Forelimb muscle (tissue), 1 donor: ENCODE results near the gene CKAP2L. TPM values are rescaled to one million over a fixed set of nuclear protein-coding genes. Genes with fewer than 3 reads are reported as not detected.

Source experiments
- DNase-seq: peaks from one replicate; pipeline ENCODE4 v3.0.0-alpha.2; 2013; ENCODE audit warnings: low read depth
- polyA plus RNA-seq: library from polyadenylated mRNA; unstranded; fragments of 120-200 nt; gene quantifications from one replicate; pipeline ENCODE4 v1.2.1, GENCODE V29; 2013; ENCODE audit not compliant: insufficient read length

CKAP2L gene, protein sequence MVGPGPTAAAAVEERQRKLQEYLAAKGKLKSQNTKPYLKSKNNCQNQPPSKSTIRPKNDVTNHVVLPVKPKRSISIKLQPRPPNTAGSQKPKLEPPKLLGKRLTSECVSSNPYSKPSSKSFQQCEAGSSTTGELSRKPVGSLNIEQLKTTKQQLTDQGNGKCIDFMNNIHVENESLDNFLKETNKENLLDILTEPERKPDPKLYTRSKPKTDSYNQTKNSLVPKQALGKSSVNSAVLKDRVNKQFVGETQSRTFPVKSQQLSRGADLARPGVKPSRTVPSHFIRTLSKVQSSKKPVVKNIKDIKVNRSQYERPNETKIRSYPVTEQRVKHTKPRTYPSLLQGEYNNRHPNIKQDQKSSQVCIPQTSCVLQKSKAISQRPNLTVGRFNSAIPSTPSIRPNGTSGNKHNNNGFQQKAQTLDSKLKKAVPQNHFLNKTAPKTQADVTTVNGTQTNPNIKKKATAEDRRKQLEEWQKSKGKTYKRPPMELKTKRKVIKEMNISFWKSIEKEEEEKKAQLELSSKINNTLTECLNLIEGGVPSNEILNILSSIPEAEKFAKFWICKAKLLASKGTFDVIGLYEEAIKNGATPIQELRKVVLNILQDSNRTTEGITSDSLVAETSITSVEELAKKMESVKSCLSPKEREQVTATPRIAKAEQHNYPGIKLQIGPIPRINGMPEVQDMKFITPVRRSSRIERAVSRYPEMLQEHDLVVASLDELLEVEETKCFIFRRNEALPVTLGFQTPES
- polyA plus RNA-seq, result 6.4 TPM

DNA sequence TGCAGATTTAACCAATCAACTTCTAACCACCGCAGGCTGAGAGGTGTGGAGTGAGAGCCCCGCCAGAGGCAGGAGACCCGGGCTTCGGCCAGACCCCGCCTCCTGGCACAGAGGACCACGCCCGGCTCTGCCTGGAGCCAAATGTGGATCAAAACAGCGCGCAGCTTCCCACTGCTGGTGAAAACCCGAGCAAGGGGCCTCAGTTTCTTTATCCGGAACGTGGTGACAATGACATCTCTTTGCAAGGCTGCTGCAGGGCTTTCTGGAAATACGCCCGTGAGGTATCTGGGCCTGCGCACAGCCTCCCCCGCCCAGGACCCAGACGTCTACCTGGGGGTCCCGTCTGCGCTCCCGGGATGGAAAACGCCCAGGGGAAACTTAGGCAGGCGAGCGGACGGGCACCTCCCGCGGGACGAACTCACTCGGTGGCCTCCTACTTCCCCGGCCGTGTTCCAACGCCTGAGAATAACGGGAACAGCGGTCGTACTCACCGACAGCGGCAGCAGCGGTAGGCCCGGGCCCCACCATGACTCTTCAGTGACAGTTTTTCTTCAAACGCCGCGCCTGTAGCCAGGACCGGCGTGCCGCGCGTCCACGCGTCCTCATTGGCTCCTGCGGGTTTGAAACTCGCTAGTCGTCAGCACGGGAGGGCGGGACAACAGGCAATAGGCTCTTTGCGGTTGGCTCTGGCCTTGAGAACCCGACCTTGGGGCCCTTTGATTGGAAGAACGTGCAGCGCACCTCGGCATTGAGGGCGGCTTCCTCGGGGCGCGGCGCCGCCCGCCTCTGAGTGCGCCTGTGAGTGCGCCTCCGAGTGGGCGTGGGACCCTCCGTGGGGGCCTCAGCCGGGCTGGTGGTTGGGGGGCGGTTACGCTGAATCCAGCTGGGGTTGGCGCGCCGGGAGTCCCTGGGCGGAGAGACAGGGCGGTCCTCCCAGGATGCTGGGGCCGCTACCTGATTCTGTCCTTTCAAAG is at the start of gene CKAP2L:
Gene CKAP2L, minus strand, starts transcription at position 539 of the 974 bp plus-strand sequence. Its CDS starts 11 bp downstream, at position 528.
- peak; percentile 96 for DNase-seq

DNA sequence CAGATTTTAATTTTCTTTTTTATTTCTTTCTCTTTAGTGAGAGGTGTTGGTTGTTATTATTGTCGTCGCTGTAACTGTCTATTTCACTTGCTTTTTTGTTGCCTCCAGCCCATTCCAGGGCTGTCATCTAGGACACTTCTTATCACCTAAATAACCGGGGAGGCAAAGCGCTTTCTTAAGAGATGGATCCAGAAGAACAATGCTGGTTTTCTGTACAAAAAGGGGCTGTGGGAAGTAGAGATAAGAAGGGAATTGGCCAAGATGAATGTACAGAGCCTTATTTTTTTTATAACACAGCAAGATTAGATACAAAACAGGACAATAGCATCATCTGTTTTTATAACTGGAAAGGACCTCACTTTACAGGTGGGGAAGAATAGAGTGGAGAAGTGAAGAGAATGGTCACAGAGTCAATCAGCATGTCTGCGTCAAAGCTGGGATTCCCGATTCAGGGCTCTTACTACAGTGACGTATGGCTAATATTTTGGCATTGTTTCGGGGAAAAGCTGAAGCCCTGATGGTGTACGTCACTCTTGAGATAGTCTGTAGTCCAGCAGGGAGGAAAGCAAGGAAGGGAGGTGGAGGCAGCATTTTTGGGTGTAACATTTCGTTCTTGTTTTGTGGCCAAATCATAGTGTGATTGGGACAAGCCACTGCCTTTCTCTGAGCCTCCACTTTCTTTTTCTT is 49.0 kb upstream of the CKAP2L start:
- DNase-seq, result no peak

DNA sequence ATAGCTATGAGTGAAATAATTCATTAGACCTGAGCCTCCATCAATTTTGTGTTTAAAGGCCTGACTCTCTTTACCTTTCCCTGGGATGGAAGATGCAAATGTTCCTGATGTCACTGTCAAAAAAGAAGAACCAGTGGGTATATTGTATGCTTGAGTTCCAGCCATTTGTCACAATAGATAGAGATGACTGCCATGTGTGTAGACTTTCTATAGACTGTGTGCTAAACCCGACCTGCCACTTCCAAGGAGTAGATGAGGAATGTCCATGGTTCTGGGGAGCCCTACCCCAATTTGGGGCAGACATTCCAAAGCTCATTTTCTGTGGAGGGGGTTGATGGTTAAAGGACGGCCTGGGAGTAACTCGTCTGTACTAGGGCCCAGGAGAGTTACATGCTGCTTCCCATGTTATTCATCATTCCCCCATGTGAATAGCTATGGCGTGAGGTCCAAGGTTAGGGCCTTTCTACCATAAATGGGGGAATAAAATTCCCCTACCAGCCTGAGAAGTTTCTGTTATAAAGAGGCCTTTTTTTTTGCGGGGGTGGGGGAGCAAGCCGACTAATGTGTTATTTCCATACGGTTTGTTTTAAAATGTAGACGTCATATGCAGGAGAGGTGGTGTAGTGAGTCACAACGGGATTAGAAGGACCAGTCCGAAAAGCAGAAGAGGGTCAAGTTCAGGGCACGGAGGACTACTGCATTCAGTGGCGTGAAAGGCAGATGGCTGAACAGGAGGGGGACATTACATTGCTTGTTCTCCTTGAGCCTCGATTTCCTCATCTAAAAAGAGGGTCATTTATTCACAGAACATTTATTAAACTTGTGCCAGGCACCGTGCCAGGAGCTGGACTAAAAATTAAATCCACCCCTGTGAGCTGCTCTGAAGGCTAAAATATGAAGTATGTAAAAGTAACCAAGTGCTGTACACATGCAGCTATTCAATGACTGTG is 48.2 kb upstream of the CKAP2L start:
- no peak for DNase-seq

DNA sequence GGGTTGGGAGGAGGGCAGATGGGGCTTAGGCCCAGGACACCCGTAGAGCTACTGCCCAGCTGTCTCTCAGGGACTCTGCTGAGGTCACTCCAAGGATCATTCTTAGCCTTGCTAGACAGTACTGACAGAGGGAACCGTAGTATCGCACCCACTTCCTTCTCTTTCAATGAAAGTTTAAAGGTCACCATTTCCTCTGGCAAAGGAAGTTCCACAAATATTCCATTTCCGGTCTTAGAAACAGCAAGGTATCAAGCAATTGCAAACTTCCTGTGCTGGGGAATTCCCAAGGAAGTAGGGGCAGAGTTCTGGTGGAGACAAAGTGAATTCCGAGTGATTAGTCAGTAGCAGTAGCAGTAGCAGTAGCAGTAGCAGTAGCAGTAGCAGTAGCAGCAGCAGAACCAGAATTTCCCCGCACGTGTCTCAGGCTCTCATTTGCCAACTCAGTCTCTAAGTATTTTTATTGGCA is 47.5 kb upstream of the CKAP2L start:
- DNase-seq, result no peak

DNA sequence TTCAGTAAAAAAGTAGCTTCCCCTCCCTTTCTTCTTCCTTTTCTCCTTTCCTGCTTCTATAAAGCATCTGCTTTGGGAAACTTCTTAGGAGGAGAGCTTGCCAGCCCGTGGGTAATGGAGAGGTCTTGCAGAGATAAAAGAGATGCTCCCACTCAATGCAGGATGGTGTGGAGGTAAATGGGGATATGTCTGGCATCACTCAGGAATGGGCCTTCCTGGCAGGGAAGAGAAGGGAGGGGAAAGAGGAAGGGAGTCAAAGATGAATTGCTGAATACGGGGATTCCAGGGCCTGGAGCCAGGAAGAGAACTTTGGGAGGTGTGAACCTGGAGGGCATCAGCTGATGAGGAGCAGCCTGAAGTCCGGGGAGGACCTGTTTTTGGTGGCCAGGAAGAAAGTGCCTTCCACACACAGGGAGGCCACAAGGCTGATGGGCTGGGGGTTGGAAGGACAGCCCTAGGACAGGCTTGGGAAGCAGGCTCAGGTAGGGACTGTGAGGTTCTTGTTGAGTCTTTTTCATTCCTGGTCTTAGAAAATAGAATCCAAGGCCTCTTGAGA is 46.9 kb upstream of the CKAP2L start:
- no peak for DNase-seq

DNA sequence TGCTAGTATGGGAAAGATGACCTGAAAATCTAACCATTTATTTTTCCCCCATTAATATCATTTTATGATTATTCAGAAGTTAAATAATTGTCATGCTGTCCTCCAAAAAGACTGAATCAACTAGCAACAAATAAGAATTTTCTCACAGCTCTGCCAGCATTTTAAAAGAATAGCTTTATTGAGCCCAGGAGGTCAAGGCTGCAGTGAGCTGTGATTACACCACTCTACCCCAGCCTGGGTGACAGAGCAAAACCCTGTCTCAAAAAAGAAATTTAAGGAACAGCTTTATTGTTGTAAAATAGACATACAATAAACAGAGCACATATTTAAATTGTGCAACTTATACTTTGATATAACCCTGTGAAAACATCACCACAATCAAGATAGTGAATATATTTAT is 44.7 kb upstream of the CKAP2L start:
- no peak for DNase-seq

DNA sequence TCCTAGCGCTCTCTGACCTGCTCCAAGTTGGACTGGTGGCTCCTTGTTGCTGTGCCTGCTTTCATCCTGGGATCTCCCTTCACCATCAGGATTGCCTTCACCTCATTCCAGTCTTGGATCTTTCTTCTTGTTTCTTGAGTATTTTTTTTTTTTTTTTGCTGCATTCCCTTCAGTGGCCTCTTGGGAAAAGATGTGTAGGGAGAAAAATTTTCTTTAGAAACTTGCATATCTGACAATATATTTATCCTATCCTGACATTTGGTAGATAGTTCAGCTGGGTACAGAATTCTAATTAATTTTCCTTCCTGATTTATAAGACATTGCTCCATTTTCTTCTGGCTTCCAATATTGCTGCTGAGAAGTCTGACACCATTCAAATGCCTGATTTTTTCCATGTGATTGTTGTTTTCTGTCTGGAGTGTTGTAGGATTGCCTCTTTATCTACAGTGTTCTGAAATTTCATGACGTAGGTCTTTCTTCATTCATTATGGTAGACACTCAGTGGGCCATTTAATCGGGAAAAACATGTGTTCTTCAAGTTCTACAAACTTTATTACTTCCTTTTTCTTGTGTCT is 42.9 kb upstream of the CKAP2L start:
- no peak for DNase-seq

DNA sequence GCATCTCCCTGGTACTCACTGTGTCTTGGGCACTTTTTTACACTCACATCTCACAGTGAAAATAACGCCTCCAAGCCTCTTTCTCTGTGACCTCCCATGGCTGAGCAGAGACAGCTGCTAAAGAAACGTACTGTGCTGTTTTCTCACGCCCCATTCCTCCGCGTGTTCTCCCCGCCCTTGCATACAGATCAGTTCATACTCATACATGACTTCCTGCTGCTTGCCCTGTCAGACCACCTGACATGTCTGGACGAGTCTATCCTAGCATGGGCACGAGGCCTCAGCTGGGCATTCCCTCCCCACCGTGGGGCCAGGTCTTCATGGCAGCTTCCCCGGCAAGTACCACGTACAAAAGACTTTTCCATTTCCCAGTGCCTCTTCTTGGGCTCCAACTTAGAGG is 41.1 kb upstream of the CKAP2L start:
- DNase-seq, result no peak

DNA sequence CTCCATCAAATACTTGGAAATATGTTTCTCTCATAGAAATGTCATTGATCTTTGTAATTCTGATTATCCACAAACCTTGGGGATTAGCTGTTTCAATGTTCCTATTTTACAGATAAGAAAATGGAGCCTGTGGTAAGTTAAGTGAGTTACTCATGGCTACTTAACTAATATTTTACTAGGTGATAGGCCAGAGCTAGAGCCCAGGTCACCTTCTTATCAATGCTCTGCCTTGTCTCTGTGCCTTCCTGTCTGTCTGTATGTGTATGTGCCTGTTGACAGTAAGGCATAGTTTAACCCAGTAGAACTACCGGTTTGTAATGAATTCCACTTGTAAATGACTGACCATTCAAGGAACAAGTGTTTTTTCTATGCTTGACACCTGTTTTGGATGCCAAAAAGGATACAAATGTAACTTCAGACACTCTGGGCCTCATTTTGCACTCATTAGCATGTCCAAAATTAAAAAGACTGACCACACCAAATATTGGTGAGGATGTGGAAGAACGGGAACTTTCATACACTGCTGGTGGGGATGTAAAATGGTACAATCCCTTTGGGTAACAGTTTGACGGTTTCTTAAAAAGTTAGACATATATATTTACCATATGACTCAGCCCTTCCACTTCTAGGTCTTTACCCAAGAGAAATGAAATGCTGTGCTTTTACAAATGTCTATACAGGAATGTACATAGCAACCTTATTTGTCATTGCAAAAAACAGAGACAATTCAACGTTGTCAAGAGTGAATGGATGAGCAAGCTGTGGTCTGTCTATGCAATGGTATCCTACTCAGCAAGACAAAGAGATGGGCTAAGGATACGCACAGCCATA is 39.5 kb upstream of the CKAP2L start:
- no peak for DNase-seq

DNA sequence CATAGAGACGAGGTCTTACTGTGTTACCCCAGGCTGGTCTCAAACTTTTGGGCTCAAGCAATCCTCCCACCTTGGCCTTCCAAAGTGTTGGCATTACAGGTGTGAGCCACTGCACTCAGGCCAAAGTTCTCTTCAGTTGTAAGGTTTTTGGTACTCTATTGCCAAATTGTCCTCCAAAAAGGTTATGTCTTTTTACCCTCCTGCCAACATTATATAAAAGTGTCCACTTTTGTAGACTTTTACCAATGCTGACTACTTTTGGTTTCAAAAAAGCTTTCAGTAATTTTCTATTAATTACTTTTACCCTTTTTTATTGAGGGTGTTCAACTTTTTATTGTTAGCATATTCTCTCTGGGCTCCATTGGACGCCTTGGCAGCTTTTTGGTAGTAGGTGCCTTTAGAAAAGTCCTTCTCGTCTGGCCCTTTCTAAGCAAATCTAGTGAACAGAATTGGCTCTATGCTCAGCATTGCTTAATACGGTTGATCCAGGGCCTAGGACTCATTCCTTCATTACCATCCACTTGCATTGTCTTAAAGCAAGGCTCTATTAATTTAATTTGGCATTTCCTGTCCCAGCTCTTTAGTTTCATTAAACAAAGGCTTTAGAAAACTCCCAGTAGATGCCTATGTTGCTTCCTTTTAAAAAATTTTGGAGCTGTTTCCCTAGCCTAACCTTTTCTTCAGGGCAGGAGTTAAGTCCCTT is 36.6 kb upstream of the CKAP2L start:
- DNase-seq, result no peak

DNA sequence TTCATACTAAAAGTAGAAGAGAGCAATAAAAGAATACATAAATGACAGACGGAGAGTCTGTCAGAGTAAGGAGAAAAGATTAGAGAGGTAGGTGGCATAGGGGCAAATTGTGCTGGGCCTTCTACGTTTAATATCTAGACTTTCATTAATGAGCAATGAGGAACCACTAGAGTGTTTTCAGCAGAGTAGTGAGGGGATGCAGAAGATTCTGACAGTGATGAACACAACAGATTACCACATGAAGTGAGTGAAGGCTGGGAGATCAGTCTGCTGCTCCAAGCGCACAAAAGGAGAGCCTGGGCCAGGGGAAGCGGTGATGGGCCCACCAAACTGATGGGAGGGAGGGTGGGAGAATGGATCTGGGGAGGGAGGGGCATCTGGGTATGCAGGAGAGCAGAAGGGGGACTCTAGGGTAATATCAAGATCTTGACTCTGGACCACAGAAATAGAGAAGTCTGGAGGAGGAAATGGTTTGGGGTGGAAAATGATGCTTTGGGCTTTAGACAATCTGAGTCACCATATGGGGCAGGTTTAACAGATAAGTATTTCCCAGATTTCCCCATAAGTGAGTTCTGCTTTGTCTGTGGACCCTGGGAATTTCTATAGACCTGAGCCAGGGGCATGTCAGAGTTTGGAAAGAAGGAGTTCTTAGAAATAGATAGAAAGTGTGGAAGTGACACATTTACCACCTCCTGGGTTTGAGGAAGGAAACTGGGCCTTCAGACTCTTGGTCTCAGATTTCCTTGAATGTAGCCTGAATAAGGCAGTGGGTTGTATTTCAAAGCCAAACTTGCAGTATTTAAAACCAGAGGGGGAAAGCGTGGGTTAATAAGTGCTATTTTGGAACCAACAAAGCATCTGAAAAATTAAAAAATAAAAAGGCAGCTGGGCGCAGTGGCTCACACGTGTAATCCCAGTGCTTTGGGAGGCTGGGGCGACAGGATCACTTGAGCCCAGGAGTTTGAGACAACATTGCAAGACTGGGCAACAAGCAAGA is 34.9 kb upstream of the CKAP2L start:
- DNase-seq, result no peak

DNA sequence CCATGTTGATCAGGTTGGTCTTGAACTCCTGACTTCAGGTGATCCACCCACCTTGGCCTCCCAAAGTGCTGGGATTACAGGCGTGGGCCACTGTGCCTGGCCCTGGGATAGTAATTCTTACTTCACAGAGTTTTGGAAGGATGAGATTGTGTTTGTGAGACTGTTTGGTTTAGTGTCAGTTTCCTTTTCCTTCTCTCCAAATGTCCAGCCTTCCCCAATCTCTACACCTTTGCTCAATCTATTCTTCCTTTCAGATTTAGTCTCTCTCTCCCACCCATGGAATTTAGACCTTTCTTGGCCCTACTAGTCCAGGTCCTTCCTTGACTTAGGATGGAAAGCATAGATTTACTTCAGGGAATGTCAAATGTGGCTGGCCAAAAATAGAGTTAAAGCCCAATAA is 32.1 kb upstream of the CKAP2L start:
- no peak for DNase-seq

DNA sequence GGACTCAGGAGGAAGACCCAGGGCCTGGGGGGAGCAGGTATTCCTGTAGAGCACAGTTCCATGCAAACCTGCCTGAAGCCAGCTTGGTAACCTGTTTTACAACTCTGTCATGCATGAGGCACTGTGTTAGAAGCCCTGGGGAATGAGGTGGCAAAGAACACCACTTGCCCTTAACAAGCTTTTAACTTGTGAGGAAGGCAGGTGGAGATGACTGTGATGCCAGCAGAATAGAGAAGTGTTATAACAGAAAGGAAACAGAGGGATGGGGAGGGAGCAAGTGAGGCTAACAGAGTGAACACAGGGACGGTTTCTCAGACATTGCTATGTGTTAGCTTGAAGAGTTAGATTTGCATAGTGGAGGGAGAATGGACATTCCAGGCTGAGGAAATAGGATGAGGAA is 31.4 kb upstream of the CKAP2L start:
- DNase-seq, result no peak

DNA sequence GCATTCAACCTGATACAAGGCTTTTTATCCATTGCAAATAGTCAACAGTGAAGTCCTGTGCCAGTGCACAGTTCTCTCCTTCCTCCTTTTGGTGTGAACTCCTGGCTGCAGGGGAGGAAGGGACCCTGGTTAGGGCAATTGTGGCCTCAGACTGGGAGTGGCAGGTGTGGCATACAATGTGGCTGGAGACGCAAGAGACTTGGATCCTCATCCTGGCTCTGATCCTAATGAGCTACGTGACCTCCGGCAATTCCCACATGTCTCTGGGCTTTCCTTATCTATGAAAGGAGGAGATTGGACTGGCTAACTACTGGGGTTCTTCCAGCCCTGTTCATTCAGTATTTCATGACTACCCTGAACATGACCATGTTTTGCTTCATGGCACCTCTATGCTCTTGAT is 30.4 kb upstream of the CKAP2L start:
- DNase-seq, result no peak

DNA sequence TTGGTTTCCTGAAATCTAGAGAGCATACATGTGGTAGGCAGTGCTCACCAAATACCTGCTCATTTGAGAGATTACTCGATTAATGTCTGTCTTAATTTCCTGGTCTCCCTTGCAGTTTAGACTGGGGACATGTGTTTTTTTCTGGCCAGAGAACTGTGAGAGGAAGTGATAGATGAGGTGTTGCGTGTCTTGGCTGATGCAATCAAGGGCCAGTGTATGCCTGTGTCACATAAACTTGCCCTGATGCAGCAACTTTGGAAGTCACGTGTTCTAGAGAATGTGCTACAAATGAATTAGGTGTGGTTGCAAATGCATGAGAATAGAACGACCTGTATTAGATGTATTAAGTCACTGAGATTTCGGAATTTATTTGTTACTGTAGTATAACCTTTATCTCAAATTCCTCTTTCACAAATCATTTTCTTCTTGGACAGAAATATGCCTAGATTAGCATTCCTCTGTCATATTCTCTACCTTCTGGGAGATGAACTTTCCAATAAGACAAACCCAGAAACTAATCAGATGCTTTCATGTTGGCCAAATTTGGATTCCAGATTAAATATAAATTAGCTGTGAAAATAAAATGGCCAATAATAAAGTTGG is 29.8 kb upstream of the CKAP2L start:
- no peak for DNase-seq

DNA sequence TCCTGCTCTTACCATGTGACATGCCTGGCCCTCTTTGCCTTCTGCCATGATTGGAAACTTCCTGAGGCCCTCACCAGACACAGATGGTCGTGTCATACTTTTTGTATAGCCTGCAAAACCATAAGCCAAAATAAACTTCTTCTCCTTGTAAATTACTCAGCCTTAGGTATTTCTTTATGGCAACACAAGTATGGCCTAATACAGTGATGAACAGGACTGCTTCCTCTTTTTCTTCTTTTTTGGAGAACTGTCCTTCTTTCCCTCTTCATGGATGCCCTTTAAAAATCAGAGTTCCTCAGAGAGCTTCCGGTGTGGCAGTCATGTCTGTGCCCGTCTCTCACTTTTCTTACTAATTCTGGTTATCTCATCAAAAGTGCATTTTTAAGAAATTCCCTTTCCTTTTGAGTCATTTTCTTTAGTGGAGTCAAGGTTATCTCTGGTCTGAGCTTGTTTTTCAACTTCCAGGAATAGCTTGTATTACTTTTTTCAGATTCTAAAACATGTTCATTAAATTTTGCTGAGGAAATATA is 29.1 kb upstream of the CKAP2L start:
- DNase-seq, result no peak
